Frontal cortex (tissue), 4 donors: ENCODE data around the gene WFDC6. TPM values are rescaled to one million over a fixed set of nuclear protein-coding genes. Genes with fewer than 3 reads are reported as not detected.
"Not testable (repeated sequence)": the region's sequence is repeated elsewhere in the genome, so short reads cannot be mapped to it uniquely, and the experiment has no call there.

Experiments used
- DNase-seq, 2 donors: peaks; one replicate each; pipeline ENCODE4 v3.0.0; 2012; ENCODE audit warnings: low spot score in 2 of 2
- FAIRE-seq: peaks from 2 replicates; lab custom pipeline; 2012; peaks lifted over from hg19 to GRCh38; lab: Jason Lieb, UNC
- total RNA-seq: library from RNA; depleted of rRNA; stranded (reverse); fragments of >200 nt; gene quantifications from one replicate; pipeline ENCODE4 v1.2.3, GENCODE V29; 2014
- donor health status: control.
- donor health status: control.
- donor health status: control.

WFDC6 gene
- not detected for total RNA-seq

GRCh38 chr20:45539382-45539781 is at the start of gene WFDC6:
WFDC6 (minus strand) TSS chr20:45539482; CDS start chr20:45539407, 75 bp downstream.
- no peak for DNase-seq
- no peak for FAIRE-seq

GRCh38 chr20:45588800-45589199 is 49.5 kb upstream of the WFDC6 start:
- DNase-seq (no peak), FAIRE-seq (no peak)

- FAIRE-seq, DNase-seq: not testable (repeated sequence)
Observed at GRCh38 chr20:45585986-45586385, 46.7 kb upstream of the WFDC6 start.

- not testable (repeated sequence) for DNase-seq, FAIRE-seq
Observed at GRCh38 chr20:45584294-45584693, 45.0 kb upstream of the WFDC6 start.

- no peak for FAIRE-seq
Observed at GRCh38 chr20:45583502-45583901, 44.2 kb upstream of the WFDC6 start.

GRCh38 chr20:45581702-45582101 is 42.4 kb upstream of the WFDC6 start:
- no peak for FAIRE-seq
- DNase-seq, result no peak

More at GRCh38 chr20:45583502-45583901, 44.2 kb upstream of the WFDC6 start:
- no peak for DNase-seq

- DNase-seq, result no peak
- no peak for FAIRE-seq
Observed at GRCh38 chr20:45579184-45579583, 39.9 kb upstream of the WFDC6 start, which contains the start of gene WFDC8. WFDC8 (minus strand) TSS chr20:45579284; CDS start chr20:45579247, 37 bp downstream.

GRCh38 chr20:45578231-45578630 is 38.9 kb upstream of the WFDC6 start:
- no peak for DNase-seq
- FAIRE-seq, result no peak

- DNase-seq (no peak), FAIRE-seq (no peak)
Observed at GRCh38 chr20:45576995-45577394, 37.7 kb upstream of the WFDC6 start.

- DNase-seq (no peak), FAIRE-seq (no peak)
Observed at GRCh38 chr20:45575931-45576330, 36.6 kb upstream of the WFDC6 start.

GRCh38 chr20:45569650-45570049 is 30.4 kb upstream of the WFDC6 start:
- DNase-seq, FAIRE-seq: not testable (repeated sequence)

- FAIRE-seq, result no peak
- no peak for DNase-seq
Observed at GRCh38 chr20:45564760-45565276, 25.5 kb upstream of the WFDC6 start.

GRCh38 chr20:45555198-45555597 is 15.9 kb upstream of the WFDC6 start:
- FAIRE-seq (no peak), DNase-seq (no peak)

- FAIRE-seq (no peak), DNase-seq (no peak)
Observed at GRCh38 chr20:45552456-45552855, 13.2 kb upstream of the WFDC6 start.

GRCh38 chr20:45550765-45551164 is 11.5 kb upstream of the WFDC6 start:
- DNase-seq, result no peak
- FAIRE-seq, result no peak

GRCh38 chr20:45548410-45548809 is 9.1 kb upstream of the WFDC6 start:
- DNase-seq (no peak), FAIRE-seq (no peak)

- DNase-seq, result no peak
Observed at GRCh38 chr20:45547206-45547770, 8.0 kb upstream of the WFDC6 start, which contains the start of gene EPPIN. EPPIN (minus strand) TSS chr20:45547401; CDS start chr20:45547357, 44 bp downstream.

GRCh38 chr20:45545754-45546453 is 6.6 kb upstream of the WFDC6 start:
- peak in 1 of 2 donors; percentile 36 for DNase-seq
- no peak for FAIRE-seq

More at GRCh38 chr20:45547206-45547770, 8.0 kb upstream of the WFDC6 start, which contains the start of gene EPPIN:
- FAIRE-seq, result no peak

GRCh38 chr20:45545351-45545750 is 6.1 kb upstream of the WFDC6 start:
- FAIRE-seq (no peak), DNase-seq (no peak)

- no peak for FAIRE-seq
- no peak for DNase-seq
Observed at GRCh38 chr20:45538209-45538799, 978 bp downstream of the WFDC6 start.

- no peak for FAIRE-seq
- DNase-seq, result no peak
Observed at GRCh38 chr20:45527294-45527693, 12.0 kb downstream of the WFDC6 start.
